Neural progenitor cell (in vitro differentiated cells): Measurements from ENCODE around the gene PEBP1.

ENCODE experiments used
- CTCF ChIP-seq: fragments of 200-600 bp; sonication (generic); IDR thresholded peaks from 2 replicates; pipeline ENCODE4 v1.5.1; 2017; ENCODE audit warnings: antibody characterized with exemption, mild to moderate bottlenecking
- EZH2 ChIP-seq: fragments of 200-600 bp; sonication (generic); IDR thresholded peaks from 2 replicates; pipeline ENCODE4 v1.6.1; 2017; ENCODE audit warnings: antibody characterized with exemption, mild to moderate bottlenecking, moderate library complexity

GRCh38 chr12:118144499-118144898 is 8.6 kb downstream of the PEBP1 start:
- no peak for TF ChIP-seq CTCF
- TF ChIP-seq EZH2 = no peak
